Loucy (cell line): Measurements from ENCODE around the gene SLX4IP.

Experiments
- H2AFZ ChIP-seq: fragments of 200-600 bp; sonication (generic); 2 replicates; pipeline ENCODE4 v1.6.0; 2016; ENCODE audit warnings: antibody characterized with exemption, mild to moderate bottlenecking, low read length, moderate library complexity
- H3F3A ChIP-seq: fragments of 200-600 bp; 2 replicates; pipeline ENCODE4 v1.6.0; 2016; ENCODE audit warnings: antibody characterized with exemption, low read depth, mild to moderate bottlenecking
- H3K27me3 ChIP-seq: fragments of 200-600 bp; sonication (generic); 2 replicates; pipeline ENCODE4 v1.6.1; 2014; ENCODE audit warnings: low read length, mild to moderate bottlenecking; ENCODE audit not compliant: insufficient read depth, poor library complexity, severe bottlenecking
- H3K36me3 ChIP-seq: fragments of 200-600 bp; sonication (generic); 2 replicates; pipeline ENCODE4 v1.6.1; 2016; ENCODE audit warnings: low read length; ENCODE audit not compliant: insufficient read depth
- H3K4me1 ChIP-seq: fragments of 200-600 bp; sonication (generic); 2 replicates; pipeline ENCODE4 v1.5.1; 2014; ENCODE audit warnings: low read length, mild to moderate bottlenecking; ENCODE audit not compliant: insufficient read depth, poor library complexity, severe bottlenecking
- H3K4me2 ChIP-seq: fragments of 200-600 bp; sonication (generic); 2 replicates; pipeline ENCODE4 v1.6.0; 2014; ENCODE audit warnings: antibody characterized with exemption, low read length, low read depth, mild to moderate bottlenecking; ENCODE audit not compliant: poor library complexity, severe bottlenecking
- H3K4me3 ChIP-seq: fragments of 200-600 bp; sonication (generic); 2 replicates; pipeline ENCODE4 v1.5.1; 2014; ENCODE audit warnings: low read length, mild to moderate bottlenecking, mixed read lengths; ENCODE audit not compliant: poor library complexity, severe bottlenecking
- H3K79me2 ChIP-seq: fragments of 200-600 bp; sonication (generic); 2 replicates; pipeline ENCODE4 v1.6.1; 2014; ENCODE audit warnings: low read length; ENCODE audit not compliant: insufficient read depth
- H3K9ac ChIP-seq: fragments of 200-600 bp; sonication (generic); 2 replicates; pipeline ENCODE4 v1.6.0; 2014; ENCODE audit warnings: mild to moderate bottlenecking, low read depth, low read length, moderate library complexity; ENCODE audit not compliant: poor library complexity, severe bottlenecking
- H3K9me2 ChIP-seq: fragments of 200-600 bp; sonication (generic); replicated peaks from 2 replicates; pipeline ENCODE4 v1.6.1; 2016; ENCODE audit warnings: low read depth, low read length, mixed read lengths
- H3K9me3 ChIP-seq: fragments of 200-600 bp; sonication (generic); 2 replicates; pipeline ENCODE4 v1.6.1; 2014; ENCODE audit warnings: mild to moderate bottlenecking, antibody characterized with exemption, low read length, low read depth; ENCODE audit not compliant: insufficient read depth
- H4K20me1 ChIP-seq: fragments of 200-600 bp; sonication (generic); 2 replicates; pipeline ENCODE4 v1.6.0; 2014; ENCODE audit warnings: antibody characterized with exemption, low read length, mild to moderate bottlenecking; ENCODE audit not compliant: insufficient read depth, poor library complexity, severe bottlenecking
- CTCF ChIP-seq: fragments of 200-600 bp; sonication (generic); conservative IDR thresholded peaks from 2 replicates; pipeline ENCODE4 v1.5.1; 2014; ENCODE audit warnings: mild to moderate bottlenecking, antibody characterized with exemption, low read length
- EZH2phosphoT487 ChIP-seq: fragments of 200-600 bp; IDR thresholded peaks from 2 replicates; pipeline ENCODE4 v1.6.1; 2018; ENCODE audit warnings: antibody characterized with exemption, mild to moderate bottlenecking, moderate library complexity, borderline replicate concordance

Gene SLX4IP

GRCh38 chr20:10547276-10548114, 112.4 kb downstream of the SLX4IP start:
- no peaks in the 10 kb centered on the region for H3K9me3 ChIP-seq
- TF ChIP-seq CTCF = no peak
- TF ChIP-seq EZH2phosphoT487 = no peak
- H3F3A ChIP-seq = no peaks in the 10 kb centered on the region
- H3K79me2 ChIP-seq = peaks cover 10% of the 10 kb centered on the region; the same call in 1 of the 2 replicates
- H3K27me3 ChIP-seq = no peaks in the 10 kb centered on the region
- no peak overlapping the region for H3K4me2 ChIP-seq
- H3K9me2 ChIP-seq = no peaks in the 10 kb centered on the region
- no peaks in the 10 kb centered on the region for H3K36me3 ChIP-seq
- no peaks in the 10 kb centered on the region for H4K20me1 ChIP-seq
- H3K9ac ChIP-seq = no peak overlapping the region
- H2AFZ ChIP-seq = no peak overlapping the region
- H3K4me1 ChIP-seq = peaks cover 28% of the 10 kb centered on the region
- no peak overlapping the region for H3K4me3 ChIP-seq

GRCh38 chr20:10549511-10549910, 114.4 kb downstream of the SLX4IP start:
- H3K27me3 ChIP-seq = no peaks in the 10 kb centered on the region
- H3K36me3 ChIP-seq = no peaks in the 10 kb centered on the region
- H3K4me3 ChIP-seq = no peak overlapping the region
- H2AFZ ChIP-seq = no peak overlapping the region
- H3F3A ChIP-seq = no peaks in the 10 kb centered on the region
- no peak overlapping the region for H3K9ac ChIP-seq
- no peaks in the 10 kb centered on the region for H3K9me2 ChIP-seq
- TF ChIP-seq CTCF (no peak), EZH2phosphoT487 (no peak)
- peaks cover 40% of the 10 kb centered on the region for H3K4me1 ChIP-seq
- H3K79me2 ChIP-seq = peaks cover 10% of the 10 kb centered on the region; the same call in 1 of the 2 replicates
- no peak overlapping the region for H3K4me2 ChIP-seq
- no peaks in the 10 kb centered on the region for H4K20me1 ChIP-seq
- H3K9me3 ChIP-seq = no peaks in the 10 kb centered on the region

DNA sequence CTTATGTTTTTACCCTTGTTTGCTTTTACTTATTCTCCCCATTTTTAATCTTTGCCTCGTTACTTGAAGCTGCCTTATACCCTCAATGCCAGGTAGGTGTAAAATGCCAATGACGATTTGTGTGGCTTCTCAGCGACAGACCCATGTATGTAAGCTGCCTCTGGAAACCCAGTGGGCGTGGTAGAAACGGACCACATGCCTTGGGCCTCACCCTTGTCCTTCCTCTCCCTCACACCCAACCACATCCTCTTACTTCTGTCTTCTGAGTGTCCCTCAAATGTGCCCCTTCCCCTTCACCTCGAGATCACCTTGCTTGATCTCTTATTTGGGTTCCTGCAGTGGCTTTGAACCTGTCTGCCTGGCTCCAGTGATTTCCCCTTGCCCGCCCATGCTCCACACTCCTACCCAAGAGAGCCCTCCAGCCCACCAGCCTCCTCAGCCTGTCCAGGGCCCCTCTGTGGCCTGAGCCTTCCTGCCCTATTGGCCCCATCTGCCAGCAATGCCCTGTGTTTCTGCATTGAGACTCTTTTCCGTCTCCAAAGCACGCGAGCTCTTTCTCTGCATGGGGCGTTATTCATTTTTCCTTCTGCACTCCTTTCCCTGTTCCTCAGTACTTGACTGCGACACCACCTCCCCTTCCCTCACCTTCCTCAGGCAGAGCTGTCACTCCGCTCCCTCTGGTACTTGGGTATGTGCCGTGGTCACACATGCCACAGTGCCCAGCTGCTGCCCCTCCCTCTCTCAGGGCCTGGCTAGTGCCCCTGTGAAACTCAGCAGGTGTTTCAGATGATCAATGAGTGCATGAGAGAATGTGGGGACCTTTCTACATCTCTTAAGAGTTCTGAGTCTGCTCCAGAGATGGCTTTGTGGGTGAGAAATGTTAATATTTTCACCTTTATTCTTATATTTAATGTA, 115.4 kb downstream of the SLX4IP start:
- peaks cover 40% of the 10 kb centered on the region for H3K4me1 ChIP-seq
- no peaks in the 10 kb centered on the region for H4K20me1 ChIP-seq
- no peaks in the 10 kb centered on the region for H3K27me3 ChIP-seq
- no peak overlapping the region for H2AFZ ChIP-seq
- no peaks in the 10 kb centered on the region for H3K9me2 ChIP-seq
- H3K4me3 ChIP-seq = peak overlapping the region; percentile 33
- TF ChIP-seq CTCF (no peak), EZH2phosphoT487 (no peak)
- no peaks in the 10 kb centered on the region for H3F3A ChIP-seq
- H3K9me3 ChIP-seq = no peaks in the 10 kb centered on the region
- no peaks in the 10 kb centered on the region for H3K36me3 ChIP-seq
- peaks cover 10% of the 10 kb centered on the region; the same call in 1 of the 2 replicates for H3K79me2 ChIP-seq
- H3K9ac ChIP-seq = peak overlapping the region; percentile 10
- H3K4me2 ChIP-seq = peak overlapping the region; percentile 65
